Activated T-helper 1 cell treated with anti-CD3 and anti-CD28 coated beads, Interleukin-2, amount 50 U/mL, for 16 hours (primary cell): Measurements from ENCODE around the gene RBSN.
A peak's percentile ranks its signal among the peaks of the same experiment; 100 is the strongest.

Experiments used
- DNase-seq, 2 donors: peaks; one replicate each; pipeline ENCODE4 v3.0.0-alpha.2; 2020; ENCODE audit warnings: low read depth in 1 of 2, low spot score in 1 of 2

The RBSN gene

GRCh38 chr3:15099364-15100098, 583 bp upstream of the RBSN start:
- DNase-seq: no peak

- DNase-seq: no peak
Observed at GRCh38 chr3:15097891-15098290, 1.1 kb downstream of the RBSN start.

GRCh38 chr3:15096046-15096445, 2.9 kb downstream of the RBSN start:
- DNase-seq: no peak

GRCh38 chr3:15094187-15094875, 4.6 kb downstream of the RBSN start:
- DNase-seq: no peak

- no peak for DNase-seq
Observed at GRCh38 chr3:15092686-15093085, 6.3 kb downstream of the RBSN start.

- DNase-seq: no peak
Observed at GRCh38 chr3:15091575-15091974, 7.4 kb downstream of the RBSN start.

GRCh38 chr3:15089201-15089600, 9.7 kb downstream of the RBSN start:
- no peak for DNase-seq

- no peak for DNase-seq
Observed at GRCh38 chr3:15086699-15087098, 12.2 kb downstream of the RBSN start.

GRCh38 chr3:15086263-15086662, 12.7 kb downstream of the RBSN start:
- no peak for DNase-seq

- DNase-seq: no peak
Observed at GRCh38 chr3:15083252-15083651, 15.7 kb downstream of the RBSN start.

GRCh38 chr3:15081960-15082664, 16.8 kb downstream of the RBSN start:
- DNase-seq: no peak

GRCh38 chr3:15079091-15079490, 19.9 kb downstream of the RBSN start:
- no peak for DNase-seq

- no peak for DNase-seq
Observed at GRCh38 chr3:15074500-15074899, 24.4 kb downstream of the RBSN start.

GRCh38 chr3:15071699-15072098, 27.2 kb downstream of the RBSN start:
- no peak for DNase-seq

- no peak for DNase-seq
Observed at GRCh38 chr3:15069441-15069840, 29.5 kb downstream of the RBSN start.

GRCh38 chr3:15066467-15066866, 32.5 kb downstream of the RBSN start:
- DNase-seq: no peak

GRCh38 chr3:15065550-15066007, 33.4 kb downstream of the RBSN start:
- DNase-seq: no peak

- peak; percentile 78 to 83 for DNase-seq
Observed at GRCh38 chr3:15064835-15065549, 34.0 kb downstream of the RBSN start, which contains the start of gene MRPS25. Gene MRPS25 (minus strand): TSS chr3:15065315. CDS start chr3:15065194, 121 bp downstream.

GRCh38 chr3:15064299-15064834, 34.6 kb downstream of the RBSN start:
- no peak for DNase-seq

GRCh38 chr3:15063656-15064286, 35.2 kb downstream of the RBSN start:
- DNase-seq: no peak

- DNase-seq: no peak
Observed at GRCh38 chr3:15063238-15063637, 35.7 kb downstream of the RBSN start.
